NB4 (cell line): ENCODE measurements around the gene IQGAP3.

Source experiments
- DNase-seq: peaks from one replicate; pipeline ENCODE4 v3.0.0; 2010; ENCODE audit warnings: low read depth
- H3K4me3 ChIP-seq: one replicate; pipeline ENCODE4 v1.5.1; 2011; ENCODE audit warnings: mild to moderate bottlenecking, low read depth, low read length, moderate library complexity
- CTCF ChIP-seq: IDR thresholded peaks from one replicate; pipeline ENCODE4 v1.5.1; 2012; ENCODE audit warnings: low read depth, low read length
- MYC ChIP-seq: IDR thresholded peaks from 2 replicates; pipeline ENCODE4 v1.6.1; 2011; ENCODE audit warnings: low read depth, low read length
- POLR2A ChIP-seq: IDR thresholded peaks from 2 replicates; pipeline ENCODE4 v1.6.1; 2011; ENCODE audit warnings: mild to moderate bottlenecking; ENCODE audit not compliant: insufficient read length; ENCODE audit errors: extremely low read depth
- TF ChIP-seq, protein P1 (sequence below): IDR thresholded peaks from 2 replicates; pipeline ENCODE4 v1.6.1; 2011; ENCODE audit warnings: low read depth, low read length

IQGAP3 gene

GRCh38 chr1:156530006-156530405 lies 42.4 kb downstream of the IQGAP3 start:
- DNase-seq, result no peak
- no peak overlapping the region for H3K4me3 ChIP-seq
- TF ChIP-seq POLR2A, result no peak
- TF ChIP-seq CTCF, result no peak
- TF ChIP-seq, protein P1, sequence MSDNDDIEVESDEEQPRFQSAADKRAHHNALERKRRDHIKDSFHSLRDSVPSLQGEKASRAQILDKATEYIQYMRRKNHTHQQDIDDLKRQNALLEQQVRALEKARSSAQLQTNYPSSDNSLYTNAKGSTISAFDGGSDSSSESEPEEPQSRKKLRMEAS, result no peak
- TF ChIP-seq MYC, result no peak

GRCh38 chr1:156528875-156529425 lies 43.4 kb downstream of the IQGAP3 start:
- TF ChIP-seq CTCF (no peak), MYC (no peak), POLR2A (no peak)
- TF ChIP-seq, protein P1, result no peak
- no peak overlapping the region for H3K4me3 ChIP-seq
- no peak for DNase-seq

DNA sequence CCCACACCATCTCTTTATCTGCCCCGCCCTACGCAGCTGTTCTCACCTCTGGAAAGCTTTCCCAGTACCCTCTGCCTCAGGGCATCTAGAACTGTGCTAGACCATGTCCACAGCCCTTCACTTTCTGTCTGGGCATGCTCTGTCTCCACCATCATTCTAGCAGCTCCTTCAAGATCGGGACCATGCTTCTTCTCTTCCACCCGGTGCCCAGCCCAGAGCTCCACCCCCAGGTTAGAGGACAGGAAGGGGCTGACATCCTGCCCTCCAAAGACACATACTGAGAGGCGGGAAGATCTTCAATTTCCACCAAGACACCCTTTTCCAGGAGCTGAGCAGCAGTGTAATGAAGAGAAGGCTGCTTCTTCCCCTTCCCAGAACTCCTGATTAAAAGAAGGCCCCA lies 44.1 kb downstream of the IQGAP3 start:
- DNase-seq, result no peak
- no peak overlapping the region for H3K4me3 ChIP-seq
- TF ChIP-seq CTCF (no peak), POLR2A (no peak), MYC (no peak)
- TF ChIP-seq, protein P1, result no peak

- TF ChIP-seq, protein P1, result no peak
- TF ChIP-seq CTCF (no peak), MYC (no peak), POLR2A (no peak)
- no peak overlapping the region for H3K4me3 ChIP-seq
- DNase-seq, result no peak
Observed at GRCh38 chr1:156527584-156527983, 44.8 kb downstream of the IQGAP3 start.

DNA sequence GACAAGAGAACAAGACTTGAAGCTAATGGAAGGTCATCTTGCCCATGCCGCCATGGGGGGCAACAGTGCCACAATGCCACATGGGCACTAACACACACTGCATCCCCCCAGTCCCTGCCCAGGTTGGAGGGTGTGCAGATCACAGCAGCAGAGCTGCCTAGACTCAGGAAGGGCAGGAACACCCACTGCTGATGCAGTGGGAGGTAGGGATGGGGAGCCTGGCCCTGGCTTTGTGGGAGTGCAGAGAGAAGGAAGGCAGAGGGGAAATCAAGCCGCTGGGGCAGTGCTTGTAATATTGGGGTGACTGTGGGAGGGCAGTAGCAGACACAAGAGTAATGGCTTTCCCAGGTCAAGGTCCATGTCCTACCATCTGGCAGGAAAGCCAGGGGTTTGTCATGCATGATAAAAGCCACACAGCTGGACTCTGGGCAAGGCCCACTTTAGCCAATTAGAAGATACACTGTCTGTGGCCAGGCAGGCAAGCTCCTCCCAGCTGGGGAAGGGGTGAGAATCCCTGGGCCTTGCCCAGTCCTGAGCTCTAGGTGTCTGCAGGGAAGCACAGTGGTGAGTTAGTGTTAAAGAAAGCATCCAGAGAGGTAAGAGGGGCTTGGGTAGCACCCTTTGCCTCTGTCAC lies 46.4 kb downstream of the IQGAP3 start:
- no peak for DNase-seq
- H3K4me3 ChIP-seq, result no peak overlapping the region
- TF ChIP-seq POLR2A (no peak), MYC (no peak), CTCF (no peak)
- TF ChIP-seq, protein P1, result no peak

DNA sequence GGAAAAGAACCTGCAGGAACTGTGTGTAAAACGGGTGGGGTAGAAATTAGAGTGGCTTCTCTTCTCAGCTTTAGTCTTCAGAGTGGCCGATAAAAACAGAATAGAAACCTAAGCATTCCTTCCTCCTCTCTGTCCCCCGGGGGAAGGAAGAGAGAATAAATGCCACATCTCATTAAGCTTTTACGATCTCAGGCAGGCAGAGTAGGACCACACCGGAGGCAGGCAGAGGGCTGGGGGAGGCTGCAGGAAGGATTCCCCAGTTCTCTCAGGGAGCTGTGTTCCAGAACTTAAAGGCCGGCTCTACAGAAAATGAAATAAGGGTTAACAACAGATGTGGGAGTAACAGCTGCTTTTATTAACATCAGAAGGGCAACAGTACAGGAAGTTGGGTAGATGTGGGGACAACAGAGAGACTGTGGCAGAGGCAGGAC lies 47.3 kb downstream of the IQGAP3 start:
- peak; percentile 72 for DNase-seq
- TF ChIP-seq MYC (0 out of 2 replicates have a peak, but pooled peaks have one; percentile 11), CTCF (no peak), POLR2A (no peak)
- TF ChIP-seq, protein P1, result no peak
- peak overlapping the region; percentile 13 for H3K4me3 ChIP-seq
